ENCODE measurements around the gene HMGCLL1.

- TF ChIP-seq CTCF (IDR thresholded peaks at IDR 0.05): no peak
- no peak for TF ChIP-seq POLR2A (IDR thresholded peaks at IDR 0.05)
These were observed 22.1 kb upstream of the HMGCLL1 start for GRCh38 chr6:55601120-55601519.

Measured in right lobe of liver (tissue), 4 donors.